Measurements from ENCODE around the gene VPS54.

VPS54 gene

GRCh38 chr2:63865159-63865799, 153.9 kb downstream of the VPS54 start:
- no peak for TF ChIP-seq CTCF (conservative IDR thresholded peaks at IDR 0.05; ENCODE audit: low read length)
- DNase-seq (ENCODE audit: low read depth) = peak; percentile 88
- H3K4me3 ChIP-seq (ENCODE audit: low read length) = no peak overlapping the region

GRCh38 chr2:63863707-63864106, 155.5 kb downstream of the VPS54 start:
- no peak for TF ChIP-seq CTCF (conservative IDR thresholded peaks at IDR 0.05; ENCODE audit: low read length)

GRCh38 chr2:63862806-63863205, 156.4 kb downstream of the VPS54 start:
- no peak overlapping the region for H3K4me3 ChIP-seq (ENCODE audit: low read length)
- TF ChIP-seq CTCF (conservative IDR thresholded peaks at IDR 0.05; ENCODE audit: low read length) = no peak
- DNase-seq (ENCODE audit: low read depth) = no peak

More at GRCh38 chr2:63863707-63864106, 155.5 kb downstream of the VPS54 start:
- H3K4me3 ChIP-seq (ENCODE audit: low read length) = no peak overlapping the region
- no peak for DNase-seq (ENCODE audit: low read depth)

- peak; percentile 61 for TF ChIP-seq CTCF (conservative IDR thresholded peaks at IDR 0.05; ENCODE audit: low read length)
- H3K4me3 ChIP-seq (ENCODE audit: low read length) = no peak overlapping the region
- peak; percentile 74 for DNase-seq (ENCODE audit: low read depth)
Measured at GRCh38 chr2:63861220-63861822, 157.9 kb downstream of the VPS54 start.

GRCh38 chr2:63858291-63858690, 160.9 kb downstream of the VPS54 start:
- no peak for DNase-seq (ENCODE audit: low read depth)

GRCh38 chr2:63856303-63856603, 163.0 kb downstream of the VPS54 start:
- H3K4me3 ChIP-seq (ENCODE audit: low read length) = no peak overlapping the region
- no peak for TF ChIP-seq CTCF (conservative IDR thresholded peaks at IDR 0.05; ENCODE audit: low read length)
- peak; percentile 17 for DNase-seq (ENCODE audit: low read depth)

More at GRCh38 chr2:63858291-63858690, 160.9 kb downstream of the VPS54 start:
- no peak overlapping the region for H3K4me3 ChIP-seq (ENCODE audit: low read length)
- TF ChIP-seq CTCF (conservative IDR thresholded peaks at IDR 0.05; ENCODE audit: low read length) = no peak

Data from AG10803 (cell line).